ENCODE measurements around the gene ATP8A1.
"Not testable (repeated sequence)": the region's sequence is repeated elsewhere in the genome, so short reads cannot be mapped to it uniquely, and the experiment has no call there.

ATP8A1 gene

DNA sequence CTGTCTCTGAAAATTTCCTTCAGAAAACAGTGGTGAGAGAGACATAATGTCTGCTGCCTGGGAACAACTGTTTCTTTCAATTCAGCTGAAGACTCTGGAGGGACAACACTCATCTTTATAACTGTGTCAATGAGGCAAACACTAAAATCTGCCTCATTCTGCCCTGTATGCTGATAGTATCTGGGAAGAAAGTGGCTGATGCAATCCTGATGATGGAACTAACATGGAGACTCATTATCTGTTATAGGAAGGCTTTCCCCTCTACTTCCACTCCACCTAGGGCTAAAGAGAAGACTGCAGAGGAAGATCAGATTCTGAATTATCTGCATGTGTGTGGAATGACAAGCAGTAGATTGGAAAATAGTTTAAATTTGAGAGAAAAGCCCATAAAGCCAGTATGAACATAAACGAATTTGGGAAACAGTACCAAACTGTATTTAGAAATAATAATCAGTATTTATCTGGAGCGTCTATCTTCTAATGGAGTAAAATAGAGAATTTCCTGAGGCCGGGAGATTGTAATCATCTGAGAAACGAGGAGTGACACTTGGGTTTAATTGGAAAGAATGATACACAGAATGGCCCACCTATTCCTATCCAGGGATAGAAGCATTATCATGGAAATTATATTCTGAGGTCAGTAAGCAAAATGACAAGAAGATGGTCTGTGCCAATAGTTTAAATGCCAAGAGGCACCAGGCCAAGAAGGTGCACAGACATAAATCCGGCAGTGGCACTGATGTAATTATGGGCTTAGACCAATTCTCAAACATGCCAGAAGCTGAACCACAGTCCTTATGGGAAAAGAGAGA is 174.2 kb downstream of the ATP8A1 start:
- H3K27me3 ChIP-seq (ENCODE audit: control insufficient read depth, insufficient read depth, low read length) = no peaks in the 10 kb centered on the region
- no peaks in the 10 kb centered on the region for H3K4me1 ChIP-seq (ENCODE audit: control insufficient read depth, insufficient read depth, low read length)
- H3K4me3 ChIP-seq (ENCODE audit: low read length) = no peak overlapping the region
- no peak overlapping the region for H3K27ac ChIP-seq (ENCODE audit: low read depth, low read length)
- H3K36me3 ChIP-seq (ENCODE audit: control insufficient read depth, insufficient read depth, low read length) = no peaks in the 10 kb centered on the region
- H3K9ac ChIP-seq (ENCODE audit: low read length) = no peak overlapping the region

DNA sequence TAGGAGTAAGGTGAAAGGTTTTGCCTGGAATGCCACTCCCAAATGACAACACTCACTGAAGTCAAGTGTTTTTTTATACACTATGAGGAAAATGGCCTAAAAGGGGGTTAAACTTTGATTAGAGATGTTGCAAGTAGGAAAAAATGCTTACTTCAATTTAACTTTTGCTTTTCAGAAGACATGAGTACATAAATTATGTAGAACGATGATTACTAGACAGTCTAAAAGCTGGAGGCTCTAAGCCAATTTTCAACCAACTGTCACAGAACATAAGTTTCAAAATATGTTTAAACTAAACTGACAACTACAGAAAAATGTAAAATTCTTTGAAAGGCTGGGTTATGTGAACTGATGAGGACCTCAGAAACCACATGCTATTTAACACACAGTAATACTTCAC is 176.2 kb downstream of the ATP8A1 start:
- no peaks in the 10 kb centered on the region for H3K4me1 ChIP-seq (ENCODE audit: control insufficient read depth, insufficient read depth, low read length)
- no peak overlapping the region for H3K27ac ChIP-seq (ENCODE audit: low read depth, low read length)
- no peak overlapping the region for H3K9ac ChIP-seq (ENCODE audit: low read length)
- no peak overlapping the region for H3K4me3 ChIP-seq (ENCODE audit: low read length)
- no peaks in the 10 kb centered on the region for H3K36me3 ChIP-seq (ENCODE audit: control insufficient read depth, insufficient read depth, low read length)
- H3K27me3 ChIP-seq (ENCODE audit: control insufficient read depth, insufficient read depth, low read length) = no peaks in the 10 kb centered on the region

DNA sequence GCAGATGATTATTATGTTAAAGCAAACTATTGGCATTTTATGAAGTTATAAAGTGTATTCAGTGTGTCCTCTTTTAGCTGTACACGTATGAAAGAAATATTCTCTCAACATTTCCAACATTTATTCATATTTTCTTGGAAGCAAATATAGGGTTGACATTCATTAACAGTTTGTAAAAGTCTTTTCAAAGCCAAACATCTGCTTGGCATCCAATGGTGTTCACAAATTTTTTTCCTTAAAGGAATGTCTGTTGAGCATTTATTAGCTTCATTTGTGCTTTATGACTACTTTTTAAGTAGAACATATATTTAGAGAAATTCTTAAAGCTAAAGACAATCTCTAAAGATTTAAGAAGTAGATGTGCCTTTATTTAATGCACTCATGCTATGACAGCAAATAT is 176.6 kb downstream of the ATP8A1 start:
- no peaks in the 10 kb centered on the region for H3K36me3 ChIP-seq (ENCODE audit: control insufficient read depth, insufficient read depth, low read length)
- no peak overlapping the region for H3K4me3 ChIP-seq (ENCODE audit: low read length)
- no peaks in the 10 kb centered on the region for H3K27me3 ChIP-seq (ENCODE audit: control insufficient read depth, insufficient read depth, low read length)
- H3K27ac ChIP-seq (ENCODE audit: low read depth, low read length) = no peak overlapping the region
- H3K4me1 ChIP-seq (ENCODE audit: control insufficient read depth, insufficient read depth, low read length) = no peaks in the 10 kb centered on the region
- H3K9ac ChIP-seq (ENCODE audit: low read length) = no peak overlapping the region

DNA sequence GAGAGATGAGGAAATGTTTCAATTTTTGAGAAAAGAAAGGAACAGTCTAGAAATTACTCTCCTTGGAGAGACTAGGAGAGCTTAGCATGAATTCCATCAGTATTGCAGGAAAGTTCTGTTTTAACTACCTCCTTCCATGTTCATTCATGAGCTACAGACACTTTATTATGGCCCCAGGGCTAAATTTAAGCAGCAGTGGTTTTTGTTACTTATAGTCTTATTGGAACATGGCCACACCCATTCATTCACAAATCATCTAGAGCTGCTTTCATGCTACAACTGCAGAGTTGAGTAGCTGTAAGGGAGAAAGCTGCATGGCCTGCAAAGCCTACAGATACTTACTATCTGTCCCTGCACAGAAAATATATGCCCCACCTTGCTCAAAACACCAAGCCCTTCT is 178.0 kb downstream of the ATP8A1 start:
- Histone ChIP-seq H3K36me3 (ENCODE audit: control insufficient read depth, insufficient read depth, low read length) (no peaks in the 10 kb centered on the region), H3K9ac (ENCODE audit: low read length) (no peak overlapping the region), H3K27ac (ENCODE audit: low read depth, low read length) (no peak overlapping the region), H3K4me3 (ENCODE audit: low read length) (no peak overlapping the region), H3K4me1 (ENCODE audit: control insufficient read depth, insufficient read depth, low read length) (no peaks in the 10 kb centered on the region), H3K27me3 (ENCODE audit: control insufficient read depth, insufficient read depth, low read length) (no peaks in the 10 kb centered on the region)

DNA sequence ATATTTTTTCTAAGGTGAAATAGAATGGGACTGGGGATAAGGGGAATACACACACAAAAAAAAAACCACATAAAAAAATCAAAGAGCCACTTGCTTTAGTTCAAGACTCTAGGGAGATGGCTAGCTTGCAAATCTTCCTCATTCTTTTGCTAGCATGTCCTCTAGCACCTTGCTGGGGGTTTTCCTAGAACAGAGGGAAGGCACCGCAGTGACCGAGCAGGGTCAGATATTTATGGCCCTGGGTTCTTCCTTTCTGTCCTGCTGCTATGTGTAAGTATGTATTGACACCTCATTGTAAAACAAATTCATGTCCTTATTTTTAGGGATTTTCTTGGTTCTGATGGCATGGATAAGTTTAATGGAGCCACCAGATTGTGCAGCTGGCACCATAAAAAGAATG is 178.4 kb downstream of the ATP8A1 start:
- H3K4me3 ChIP-seq (ENCODE audit: low read length) = no peak overlapping the region
- H3K36me3 ChIP-seq (ENCODE audit: control insufficient read depth, insufficient read depth, low read length) = no peaks in the 10 kb centered on the region
- no peaks in the 10 kb centered on the region for H3K4me1 ChIP-seq (ENCODE audit: control insufficient read depth, insufficient read depth, low read length)
- no peak overlapping the region for H3K9ac ChIP-seq (ENCODE audit: low read length)
- H3K27ac ChIP-seq (ENCODE audit: low read depth, low read length) = no peak overlapping the region
- no peaks in the 10 kb centered on the region for H3K27me3 ChIP-seq (ENCODE audit: control insufficient read depth, insufficient read depth, low read length)

DNA sequence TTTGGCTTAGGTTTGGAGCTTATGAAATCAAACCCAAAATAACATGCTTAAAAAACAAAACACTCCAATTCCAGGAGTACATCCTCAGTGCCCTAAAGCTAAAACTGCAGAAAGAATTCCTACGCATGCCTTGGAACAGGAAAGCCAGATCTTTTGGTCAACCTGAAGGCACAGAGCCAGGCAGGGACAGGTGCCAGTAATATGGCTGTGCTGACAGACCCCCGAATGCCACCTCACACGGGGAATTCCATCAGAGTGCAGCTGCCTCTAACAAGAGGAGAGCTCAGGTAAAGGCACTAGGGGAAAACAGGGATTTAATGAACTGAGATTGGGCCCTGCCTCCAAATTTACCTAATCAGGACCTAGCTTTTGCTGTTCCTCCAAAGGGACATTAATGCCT is 182.5 kb downstream of the ATP8A1 start:
- Histone ChIP-seq H3K27me3 (ENCODE audit: control insufficient read depth, insufficient read depth, low read length) (no peaks in the 10 kb centered on the region), H3K36me3 (ENCODE audit: control insufficient read depth, insufficient read depth, low read length) (no peaks in the 10 kb centered on the region), H3K4me1 (ENCODE audit: control insufficient read depth, insufficient read depth, low read length) (no peaks in the 10 kb centered on the region), H3K4me3 (ENCODE audit: low read length) (no peak overlapping the region), H3K27ac (ENCODE audit: low read depth, low read length) (no peak overlapping the region), H3K9ac (ENCODE audit: low read length) (no peak overlapping the region)

DNA sequence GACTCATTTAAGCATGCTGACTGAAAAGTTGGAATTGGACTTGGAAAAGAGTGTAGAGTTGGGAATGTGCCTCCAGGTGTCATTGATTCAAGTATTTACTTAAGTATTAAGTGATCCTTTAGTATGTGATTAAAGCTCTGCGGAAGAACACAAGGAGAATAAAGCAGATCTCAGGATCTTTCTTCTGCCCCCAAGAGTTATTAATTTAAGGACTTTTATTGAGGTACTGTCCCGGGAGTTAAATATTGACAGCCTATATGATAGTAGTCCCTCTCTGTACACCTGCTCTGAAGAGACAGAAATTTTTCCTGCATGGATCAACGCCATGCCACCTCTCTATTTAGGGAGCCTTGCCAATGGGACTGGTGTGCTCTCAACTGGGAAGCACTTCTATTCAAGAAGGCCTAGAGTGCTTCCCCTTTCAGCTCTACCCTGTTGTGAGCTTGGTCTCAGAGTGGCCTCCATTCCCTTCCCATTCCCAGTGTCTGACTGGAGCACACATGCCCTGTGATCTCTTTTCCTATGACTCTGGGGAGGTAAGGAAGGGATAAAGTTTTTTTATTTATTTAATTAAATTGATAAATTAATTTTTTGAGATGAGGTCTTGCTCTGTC is 183.7 kb downstream of the ATP8A1 start:
- no peaks in the 10 kb centered on the region for H3K4me1 ChIP-seq (ENCODE audit: control insufficient read depth, insufficient read depth, low read length)
- no peak overlapping the region for H3K9ac ChIP-seq (ENCODE audit: low read length)
- H3K27me3 ChIP-seq (ENCODE audit: control insufficient read depth, insufficient read depth, low read length) = no peaks in the 10 kb centered on the region
- no peak overlapping the region for H3K27ac ChIP-seq (ENCODE audit: low read depth, low read length)
- no peaks in the 10 kb centered on the region for H3K36me3 ChIP-seq (ENCODE audit: control insufficient read depth, insufficient read depth, low read length)
- no peak overlapping the region for H3K4me3 ChIP-seq (ENCODE audit: low read length)

DNA sequence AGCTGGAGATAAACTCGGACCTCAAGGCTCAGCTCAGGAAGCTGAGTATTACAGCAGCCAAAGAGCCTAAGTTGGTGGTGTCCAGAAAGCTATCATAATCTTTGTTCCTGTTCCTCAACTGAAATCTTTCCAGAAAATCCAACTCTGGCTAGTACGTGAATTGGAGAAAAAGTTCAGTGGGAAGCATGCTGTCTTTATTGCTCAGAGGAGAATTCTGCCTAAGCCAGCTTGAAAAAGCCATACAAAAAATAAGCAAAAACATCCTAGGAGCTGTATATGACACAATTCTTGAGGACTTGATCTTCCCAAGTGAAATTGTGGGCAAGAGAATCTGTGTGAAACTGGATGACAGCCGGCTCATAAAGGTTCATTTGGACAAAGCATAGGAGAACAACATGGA is 185.0 kb downstream of the ATP8A1 start:
- no peak overlapping the region for H3K4me3 ChIP-seq (ENCODE audit: low read length)
- no peaks in the 10 kb centered on the region for H3K36me3 ChIP-seq (ENCODE audit: control insufficient read depth, insufficient read depth, low read length)
- no peaks in the 10 kb centered on the region for H3K27me3 ChIP-seq (ENCODE audit: control insufficient read depth, insufficient read depth, low read length)
- H3K9ac ChIP-seq (ENCODE audit: low read length) = no peak overlapping the region
- no peaks in the 10 kb centered on the region for H3K4me1 ChIP-seq (ENCODE audit: control insufficient read depth, insufficient read depth, low read length)
- no peak overlapping the region for H3K27ac ChIP-seq (ENCODE audit: low read depth, low read length)

DNA sequence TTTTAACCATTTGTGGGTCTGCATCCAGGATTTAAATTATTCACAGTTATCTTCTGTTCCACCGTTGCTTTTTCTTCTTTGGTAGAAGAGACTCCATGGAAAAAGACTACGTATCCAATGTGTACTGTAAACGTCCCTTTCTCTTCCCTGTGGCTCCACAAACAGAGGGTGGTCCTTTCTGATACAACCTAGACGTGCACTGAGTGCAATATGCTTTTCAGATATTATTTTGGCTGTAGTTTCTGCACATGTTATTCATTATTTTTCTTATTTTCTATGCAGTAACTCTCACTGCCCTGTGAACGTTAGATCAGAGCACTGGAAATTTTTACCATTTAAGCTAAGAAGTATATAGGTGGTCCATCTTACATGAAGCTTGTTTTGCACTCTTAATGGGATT is 186.9 kb downstream of the ATP8A1 start:
- no peak overlapping the region for H3K27ac ChIP-seq (ENCODE audit: low read depth, low read length)

DNA sequence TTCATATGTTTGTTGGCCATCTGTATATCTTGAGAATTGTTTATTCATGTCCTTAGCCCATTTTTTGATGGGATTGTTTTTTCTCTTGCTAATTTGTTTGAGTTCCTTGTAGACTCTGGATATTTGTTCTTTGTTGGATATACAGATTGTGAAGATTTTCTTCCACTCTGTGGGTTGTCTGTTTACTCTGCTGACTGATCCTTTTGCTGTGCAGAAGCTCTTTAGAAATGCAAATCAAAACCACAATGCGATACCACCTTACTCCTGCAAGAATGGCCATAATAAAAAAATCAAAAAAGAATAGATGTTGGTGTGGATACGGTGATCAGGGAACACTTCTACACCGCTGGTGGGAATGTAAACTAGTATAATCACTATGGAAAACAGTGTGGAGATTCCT is 189.1 kb downstream of the ATP8A1 start:
- not testable (repeated sequence) for H3K9ac ChIP-seq (ENCODE audit: low read length); H3K4me1 ChIP-seq (ENCODE audit: control insufficient read depth, insufficient read depth, low read length); H3K36me3 ChIP-seq (ENCODE audit: control insufficient read depth, insufficient read depth, low read length); H3K4me3 ChIP-seq (ENCODE audit: low read length); H3K27me3 ChIP-seq (ENCODE audit: control insufficient read depth, insufficient read depth, low read length); H3K27ac ChIP-seq (ENCODE audit: low read depth, low read length)

More for the DNA sequence above, 186.9 kb downstream of the ATP8A1 start:
- H3K4me1 ChIP-seq (ENCODE audit: control insufficient read depth, insufficient read depth, low read length) = no peaks in the 10 kb centered on the region
- H3K9ac ChIP-seq (ENCODE audit: low read length) = no peak overlapping the region
- H3K27me3 ChIP-seq (ENCODE audit: control insufficient read depth, insufficient read depth, low read length) = no peaks in the 10 kb centered on the region
- H3K36me3 ChIP-seq (ENCODE audit: control insufficient read depth, insufficient read depth, low read length) = no peaks in the 10 kb centered on the region
- H3K4me3 ChIP-seq (ENCODE audit: low read length) = no peak overlapping the region

DNA sequence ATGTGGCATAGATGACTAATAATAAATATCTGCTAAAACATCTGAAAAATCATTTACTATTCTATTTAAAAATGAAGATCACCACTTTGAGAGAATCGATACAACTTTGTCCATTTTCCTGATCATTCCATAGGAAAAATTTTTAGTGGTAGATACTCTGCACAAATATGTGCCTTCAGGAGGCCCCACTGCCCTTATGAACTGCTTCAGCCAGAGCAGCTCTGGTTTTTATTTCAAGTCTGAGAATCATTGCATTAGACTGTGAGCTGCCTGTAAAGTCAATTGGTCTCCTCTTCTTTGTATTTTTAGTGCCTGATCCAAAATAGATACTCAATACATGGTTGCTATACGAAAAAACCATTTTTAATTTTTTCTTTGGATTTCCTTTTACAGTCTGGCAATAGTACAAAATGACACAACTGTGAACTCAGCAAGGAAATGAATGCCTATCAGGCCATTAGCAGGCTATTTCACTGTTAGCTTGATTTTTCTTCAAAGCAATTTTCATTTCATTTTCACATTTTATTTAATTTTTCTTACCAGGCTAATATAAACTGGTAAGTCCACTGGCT is 190.5 kb downstream of the ATP8A1 start:
- Histone ChIP-seq H3K4me1 (ENCODE audit: control insufficient read depth, insufficient read depth, low read length) (no peaks in the 10 kb centered on the region), H3K4me3 (ENCODE audit: low read length) (no peak overlapping the region), H3K9ac (ENCODE audit: low read length) (no peak overlapping the region), H3K27me3 (ENCODE audit: control insufficient read depth, insufficient read depth, low read length) (no peaks in the 10 kb centered on the region), H3K36me3 (ENCODE audit: control insufficient read depth, insufficient read depth, low read length) (no peaks in the 10 kb centered on the region), H3K27ac (ENCODE audit: low read depth, low read length) (no peak overlapping the region)

DNA sequence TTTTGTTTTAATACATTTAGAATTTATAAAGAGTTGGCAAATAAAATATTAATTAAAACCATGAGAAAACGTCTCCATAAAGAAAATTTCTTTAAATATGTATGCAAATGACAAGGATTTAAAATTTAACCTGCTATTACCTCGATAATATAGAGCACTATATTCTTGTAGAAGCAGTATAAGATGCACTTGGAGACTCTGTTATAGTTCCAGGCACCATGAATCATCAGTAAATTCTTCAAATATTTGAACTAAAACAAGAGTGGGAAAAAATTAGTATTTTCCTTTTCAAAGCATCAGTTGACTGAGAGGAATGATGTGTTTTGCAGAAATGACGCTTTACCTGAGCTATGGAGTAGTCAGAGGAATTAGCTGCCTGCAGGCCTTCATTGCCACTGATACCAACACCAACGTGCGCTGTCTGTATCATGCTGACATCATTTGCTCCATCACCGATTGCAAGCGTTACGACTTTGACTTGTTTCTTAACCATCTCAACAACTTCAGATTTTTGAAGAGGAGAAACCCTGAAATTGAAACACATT is 192.3 kb downstream of the ATP8A1 start:
- no peak overlapping the region for H3K9ac ChIP-seq (ENCODE audit: low read length)
- H3K27me3 ChIP-seq (ENCODE audit: control insufficient read depth, insufficient read depth, low read length) = no peaks in the 10 kb centered on the region
- H3K36me3 ChIP-seq (ENCODE audit: control insufficient read depth, insufficient read depth, low read length) = no peaks in the 10 kb centered on the region
- H3K4me3 ChIP-seq (ENCODE audit: low read length) = no peak overlapping the region
- no peaks in the 10 kb centered on the region for H3K4me1 ChIP-seq (ENCODE audit: control insufficient read depth, insufficient read depth, low read length)
- H3K27ac ChIP-seq (ENCODE audit: low read depth, low read length) = no peak overlapping the region

Measured in rectal smooth muscle tissue (tissue), 1 donor.